DMS153 (cell line): ENCODE measurements around the gene CCDC85C.

Experiments
- DNase-seq: peaks from one replicate; lab custom pipeline; 2025; lab: John Stamatoyannopoulos, UW

Gene CCDC85C

DNA sequence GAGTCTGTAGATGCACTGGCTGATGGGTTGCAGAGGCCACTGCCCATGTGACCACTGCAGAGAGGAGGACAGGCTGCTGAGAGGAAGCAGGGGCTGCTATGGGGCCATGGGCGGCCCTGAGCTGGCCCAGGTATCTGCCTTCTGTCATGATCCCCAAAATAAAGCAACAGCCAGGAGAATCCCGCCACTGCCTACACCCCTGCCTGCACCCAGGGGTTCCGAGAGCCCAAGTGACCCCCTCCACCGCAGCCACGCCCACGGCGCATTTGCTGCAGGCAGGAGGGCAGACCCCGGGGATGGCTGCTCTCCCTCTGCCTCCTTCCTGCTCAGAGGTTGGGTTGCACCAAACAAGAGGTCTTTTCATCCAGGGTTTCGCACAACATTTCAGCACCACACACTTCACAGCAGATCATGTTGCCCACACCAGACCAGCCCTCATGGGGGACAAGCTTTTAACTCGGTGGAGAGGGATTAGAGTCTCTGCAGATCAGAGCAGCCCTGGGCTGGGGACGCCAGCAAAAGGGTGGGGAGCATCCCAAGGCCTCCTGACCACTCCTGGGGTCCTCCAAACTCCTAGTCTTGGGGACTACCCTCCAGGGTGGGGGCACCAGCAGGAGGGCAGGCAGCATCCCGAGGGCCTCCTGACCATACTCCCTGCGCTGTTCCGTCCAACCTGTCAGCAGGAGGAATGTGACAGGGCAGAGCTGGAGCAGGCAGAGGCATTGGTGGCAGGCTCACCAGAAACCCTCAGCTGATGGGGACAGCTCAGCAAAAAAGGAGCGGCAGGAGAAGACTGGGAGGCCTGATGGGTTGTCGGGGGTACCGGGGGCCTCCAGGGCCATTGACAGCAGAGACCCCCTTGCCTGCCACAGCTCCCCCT, 14.1 kb downstream of the CCDC85C start:
- DNase-seq: no peak

DNA sequence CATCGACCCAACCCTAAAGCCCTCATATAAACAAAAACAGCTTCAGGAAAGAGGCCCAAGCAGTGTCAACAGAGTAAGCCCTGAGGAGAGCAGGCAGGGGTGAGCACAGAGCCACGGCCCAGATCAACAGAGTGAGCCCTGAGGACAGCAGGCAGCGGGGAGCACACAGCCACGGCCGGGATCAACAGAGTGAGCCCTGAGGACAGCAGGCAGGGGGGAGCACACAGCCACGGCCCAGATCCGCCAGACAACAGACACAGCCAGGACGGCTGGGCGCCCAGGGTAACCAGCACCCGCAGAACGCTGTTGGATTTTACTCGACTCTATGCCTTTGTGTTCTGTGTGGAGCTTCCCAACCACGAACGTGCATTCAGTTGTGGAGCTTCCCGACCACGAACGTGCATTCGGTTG, 15.0 kb downstream of the CCDC85C start:
- no peak for DNase-seq

DNA sequence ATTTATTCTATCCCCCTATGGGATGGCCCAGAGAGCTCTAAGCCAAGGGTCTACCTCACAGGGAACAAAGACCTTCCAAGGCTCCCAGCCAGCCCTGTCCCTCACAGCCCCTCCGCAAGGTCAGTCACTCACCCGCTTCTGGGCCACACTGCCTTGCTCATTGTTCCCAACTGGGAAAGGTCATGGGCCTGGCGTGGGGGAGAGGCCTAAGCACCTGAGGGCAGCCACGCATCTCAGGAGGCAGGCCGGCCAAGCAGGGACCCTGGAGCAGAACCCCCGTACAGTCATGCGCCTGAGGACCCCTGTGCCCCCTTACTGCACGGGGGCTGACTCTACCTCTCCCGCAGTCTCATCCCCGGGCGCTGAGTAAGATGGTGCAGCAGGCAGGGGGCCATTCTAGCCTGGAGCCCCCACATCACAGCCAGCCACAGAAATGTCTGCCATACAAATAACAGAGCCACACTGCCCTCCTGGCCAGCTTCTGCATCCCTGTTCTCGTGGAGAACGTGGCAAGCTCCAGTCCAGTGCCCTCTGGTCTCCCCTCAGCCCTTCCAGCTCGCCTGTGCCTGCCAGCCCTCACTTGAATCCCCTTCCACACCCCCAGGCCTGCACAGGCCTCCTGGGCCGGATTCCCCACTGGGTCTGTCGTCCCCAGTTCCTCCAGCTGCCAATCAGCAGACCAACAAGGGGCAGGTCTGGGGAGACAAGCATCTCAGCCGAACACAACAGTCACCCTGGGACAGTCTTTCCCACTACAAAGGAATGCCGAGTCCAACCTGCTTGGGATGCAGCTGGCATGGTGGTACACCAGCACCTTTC, 16.3 kb downstream of the CCDC85C start:
- DNase-seq: no peak

DNA sequence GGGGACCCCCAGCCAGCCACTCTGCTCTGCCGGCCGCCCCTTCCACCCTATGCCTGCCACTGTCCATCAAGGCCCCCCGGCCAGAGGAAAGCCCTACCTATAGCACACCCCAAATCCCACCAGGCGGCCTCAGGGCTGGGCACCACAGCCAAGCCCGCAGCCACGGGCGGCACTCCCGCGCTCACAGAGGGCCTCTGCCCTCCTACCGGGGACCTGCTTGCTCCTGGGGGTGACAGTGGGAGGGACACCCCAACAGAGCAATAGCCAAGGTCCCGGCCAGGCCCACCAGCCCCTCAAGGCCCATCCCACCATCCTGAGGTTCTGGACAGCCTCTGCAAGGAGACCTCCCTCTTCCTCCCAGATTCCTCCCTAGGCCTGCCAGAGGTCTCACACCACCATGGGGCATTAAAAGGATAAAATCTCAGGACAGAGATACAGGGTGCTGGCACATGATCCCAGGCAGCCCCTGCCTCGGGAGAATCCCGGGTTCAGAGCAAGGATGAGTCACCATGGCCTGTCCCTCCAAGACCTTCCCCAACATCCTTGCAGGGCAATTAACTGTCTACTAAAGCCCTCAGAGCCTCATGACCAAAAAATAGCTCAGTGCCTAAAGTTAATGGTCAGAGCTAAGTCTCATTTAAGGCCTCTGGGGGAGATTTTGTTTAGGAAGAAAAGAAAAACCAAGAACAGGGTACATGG, 17.1 kb downstream of the CCDC85C start:
- no peak for DNase-seq

- no peak for DNase-seq
Observed at GRCh38 chr14:99586054-99586760, 17.8 kb downstream of the CCDC85C start.

GRCh38 chr14:99584823-99585222, 19.2 kb downstream of the CCDC85C start:
- no peak for DNase-seq

GRCh38 chr14:99581938-99582337, 22.1 kb downstream of the CCDC85C start:
- DNase-seq: no peak

DNA sequence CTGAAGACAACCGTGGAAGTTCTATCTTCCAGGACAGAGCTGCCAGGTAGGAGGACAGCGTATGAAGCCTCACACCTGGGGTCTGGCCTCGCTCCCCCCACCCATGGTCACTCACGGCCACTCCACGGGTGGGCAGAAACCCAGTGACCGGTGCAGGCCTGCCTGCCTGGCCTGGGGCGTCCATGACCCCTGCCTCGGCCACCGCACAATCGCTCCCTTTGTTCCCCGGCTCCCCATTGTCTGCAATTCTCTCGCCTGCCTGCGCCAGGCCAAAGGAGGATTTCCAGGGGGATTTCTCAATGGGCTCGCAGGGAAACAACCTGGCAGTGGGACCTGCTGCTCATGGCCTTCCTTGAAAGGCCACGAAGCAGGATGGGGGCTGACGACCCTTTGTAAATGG, 22.6 kb downstream of the CCDC85C start:
- DNase-seq: no peak

DNA sequence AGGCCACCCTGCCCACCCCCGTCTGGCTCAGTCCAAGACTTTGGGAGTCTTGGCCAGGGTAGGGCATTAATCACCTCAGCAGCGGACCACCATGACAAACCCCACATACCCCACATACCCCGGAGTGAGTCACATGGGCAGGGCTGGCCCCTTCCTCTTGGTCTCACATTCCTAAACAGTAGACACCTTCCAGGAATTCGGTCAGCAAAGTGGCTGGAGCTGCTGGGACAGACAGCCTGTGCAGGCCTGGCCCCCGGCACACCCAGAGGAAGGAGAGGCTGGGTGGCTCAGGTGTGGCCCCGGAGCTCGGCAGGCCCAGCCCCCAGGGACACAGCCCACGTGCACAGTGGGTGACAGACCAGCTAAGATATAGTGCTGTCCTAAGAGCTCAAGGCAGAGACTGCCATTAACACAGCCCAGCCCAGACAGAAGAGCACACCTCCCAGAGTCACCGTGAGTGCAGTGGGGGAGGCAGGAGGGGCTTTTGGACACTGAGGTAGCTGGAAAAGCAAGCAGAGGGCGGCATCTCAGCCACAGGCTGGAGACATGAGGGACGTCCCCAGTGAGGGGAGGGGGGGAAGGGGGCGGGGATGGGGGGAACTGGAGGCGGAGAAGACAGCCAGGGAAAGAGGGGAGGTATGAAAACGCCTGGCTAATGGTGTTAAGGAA, 24.0 kb downstream of the CCDC85C start:
- DNase-seq: no peak

- no peak for DNase-seq
Observed at GRCh38 chr14:99579120-99579836, 24.7 kb downstream of the CCDC85C start.

DNA sequence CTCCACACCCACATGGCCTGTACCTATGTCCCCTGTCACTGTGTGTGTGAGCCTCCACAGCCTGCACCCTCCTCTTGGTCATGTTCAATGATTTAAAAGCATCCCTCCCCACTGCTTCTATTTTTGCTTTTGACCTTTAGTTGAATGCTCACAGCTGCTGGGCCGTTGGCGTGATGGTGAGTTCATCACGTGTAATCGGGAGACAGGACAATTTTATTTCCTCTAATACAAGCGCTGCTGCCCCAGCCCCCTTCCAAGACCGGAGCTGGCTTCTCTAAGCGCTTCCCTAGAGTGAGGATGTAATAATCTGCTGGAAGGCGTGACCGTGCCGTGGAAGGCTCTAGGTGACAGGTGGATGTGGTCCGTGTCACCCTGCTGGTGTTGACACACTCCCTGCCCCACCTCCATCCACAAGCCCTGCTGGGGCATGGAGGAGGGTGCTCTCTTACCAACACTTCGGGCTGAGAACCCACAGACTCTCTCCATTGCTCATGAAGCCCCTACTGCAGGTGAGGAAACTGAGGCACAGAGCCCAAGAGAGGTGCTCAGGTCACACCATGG, 25.4 kb downstream of the CCDC85C start:
- DNase-seq: no peak

GRCh38 chr14:99576761-99577705, 27.0 kb downstream of the CCDC85C start:
- no peak for DNase-seq

GRCh38 chr14:99576304-99576703, 27.7 kb downstream of the CCDC85C start:
- no peak for DNase-seq

DNA sequence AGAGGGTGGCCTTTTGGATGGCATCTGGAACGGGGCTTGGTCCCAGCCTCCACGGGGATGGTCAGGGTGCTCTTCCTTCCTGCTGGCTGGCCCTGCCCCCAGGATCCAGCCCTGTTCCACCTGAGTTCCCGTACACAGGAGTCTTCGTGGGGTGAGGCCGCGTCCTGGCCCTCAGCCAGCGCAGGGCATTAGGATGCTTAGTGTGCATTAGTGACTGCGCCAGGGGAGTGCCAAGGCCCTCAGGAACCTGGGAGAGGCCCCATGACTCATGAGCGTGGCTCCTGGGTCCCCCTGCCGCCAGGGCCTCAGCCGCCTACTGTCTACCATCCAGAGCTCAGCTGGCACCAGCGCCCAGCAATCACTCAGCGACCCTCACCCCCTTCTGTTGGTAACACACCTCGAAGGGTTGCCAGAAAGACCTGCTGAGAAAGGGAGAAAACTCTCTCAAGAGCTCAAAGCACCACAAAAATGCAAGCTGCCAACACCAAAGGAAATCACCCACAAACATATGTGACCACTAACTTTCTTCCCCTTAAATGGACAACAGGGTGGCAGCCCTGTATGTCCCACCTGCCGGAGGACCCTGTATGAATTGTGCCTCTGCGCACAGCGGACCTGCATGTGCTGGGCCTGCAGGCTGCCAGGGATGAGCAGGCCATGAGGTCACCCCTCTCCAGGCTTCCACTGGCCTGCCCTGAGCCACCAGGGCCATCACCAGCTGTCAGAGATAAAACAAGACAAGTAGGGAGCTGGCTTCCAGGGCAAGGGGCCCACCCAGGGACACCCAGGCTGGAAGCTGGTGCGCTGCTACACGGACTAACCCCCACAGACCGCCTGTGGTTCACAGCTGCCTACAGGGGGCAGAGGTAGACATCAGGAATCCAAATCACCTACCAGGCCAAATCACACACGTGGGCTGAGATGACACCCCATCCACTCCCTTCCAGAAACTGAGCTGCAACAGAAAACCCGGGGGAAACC, 28.7 kb downstream of the CCDC85C start:
- no peak for DNase-seq

GRCh38 chr14:99574099-99574880, 29.7 kb downstream of the CCDC85C start:
- DNase-seq: no peak

DNA sequence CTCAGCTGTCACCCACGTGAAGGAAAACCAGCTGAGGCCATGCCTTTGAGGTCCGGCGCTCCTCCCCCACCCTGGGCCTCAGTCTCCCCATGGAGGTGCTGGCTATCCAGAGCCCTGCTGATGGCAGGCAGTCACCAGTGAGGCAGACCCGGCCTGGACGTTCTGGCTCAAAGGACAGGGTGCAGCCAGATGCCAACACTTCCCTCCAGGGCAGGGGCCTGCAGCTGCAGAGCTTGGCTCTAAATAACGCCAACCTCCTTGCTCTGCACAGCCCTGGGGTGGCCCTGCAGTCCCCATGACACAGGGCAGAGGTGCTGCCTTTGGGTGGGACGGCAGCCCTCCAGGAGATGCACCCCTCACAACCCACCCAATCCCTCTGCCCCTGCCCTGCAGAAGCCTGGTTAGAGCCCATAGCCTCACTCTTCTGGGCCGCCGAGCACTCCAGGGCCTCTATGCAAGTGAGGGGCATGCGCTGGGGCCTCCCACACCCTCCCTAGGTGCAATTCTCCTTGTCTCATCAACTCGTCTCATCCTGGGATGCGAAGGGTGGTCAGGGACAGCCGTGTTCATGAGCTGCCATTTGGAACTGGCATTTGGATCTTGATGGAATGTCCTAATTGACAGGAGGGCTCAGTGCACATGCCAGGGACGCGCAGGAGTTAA, 30.4 kb downstream of the CCDC85C start:
- no peak for DNase-seq

DNA sequence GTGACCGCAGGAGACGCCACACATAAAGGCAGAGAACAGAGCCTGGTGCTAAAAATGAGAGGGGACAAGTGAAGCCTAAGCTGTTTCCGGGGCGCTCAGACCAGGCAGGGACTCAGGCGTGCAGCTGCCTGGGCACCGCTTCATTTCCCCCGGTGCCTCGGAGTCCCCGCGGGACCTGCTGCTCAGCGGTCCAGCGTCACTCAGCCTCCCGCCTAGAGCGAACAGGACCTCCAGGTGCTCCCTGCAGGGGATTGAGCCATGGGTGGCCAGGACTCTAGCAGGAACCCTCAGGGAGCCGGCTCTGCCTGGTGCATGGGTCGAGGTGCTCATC, 31.0 kb downstream of the CCDC85C start:
- no peak for DNase-seq
